H9 (cell line): ENCODE results near the gene METTL1. TPM values are rescaled to one million over a fixed set of nuclear protein-coding genes. Genes with fewer than 3 reads are reported as not detected.

ENCODE experiments used
- DNase-seq: peaks from one replicate; pipeline ENCODE4 v3.0.0-alpha.2; 2017
- H2AFZ ChIP-seq: one replicate; pipeline ENCODE4 v1.6.1; 2013; ENCODE audit warnings: mild to moderate bottlenecking, low read length, control low read depth, moderate library complexity
- H2AK5ac ChIP-seq: 2 replicates; pipeline ENCODE4 v1.6.1; 2013; ENCODE audit warnings: low read length, control low read depth, mixed read lengths; ENCODE audit not compliant: insufficient read length
- H2BK120ac ChIP-seq: one replicate; pipeline ENCODE4 v1.6.1; 2013; ENCODE audit warnings: low read depth, mild to moderate bottlenecking, low read length, control low read depth, inconsistent platforms; ENCODE audit not compliant: poor library complexity, severe bottlenecking
- H2BK12ac ChIP-seq: 2 replicates; pipeline ENCODE4 v1.6.1; 2013; ENCODE audit warnings: low read length, control low read depth, mixed read lengths, low read depth; ENCODE audit not compliant: insufficient read length
- H2BK15ac ChIP-seq: 2 replicates; pipeline ENCODE4 v1.6.1; 2013; ENCODE audit warnings: low read depth, low read length, control low read depth
- H2BK20ac ChIP-seq: one replicate; pipeline ENCODE4 v1.6.1; 2013; ENCODE audit warnings: low read depth, mild to moderate bottlenecking, low read length, control low read depth, inconsistent platforms; ENCODE audit not compliant: poor library complexity, severe bottlenecking
- H2BK5ac ChIP-seq: 2 replicates; pipeline ENCODE4 v1.6.1; 2013; ENCODE audit warnings: low read length, control low read depth, mixed read lengths; ENCODE audit not compliant: insufficient read length
- H3K14ac ChIP-seq: 2 replicates; pipeline ENCODE4 v1.6.1; 2013; ENCODE audit warnings: low read length, control low read depth; ENCODE audit not compliant: insufficient read depth
- H3K18ac ChIP-seq: 2 replicates; pipeline ENCODE4 v1.6.1; 2013; ENCODE audit warnings: low read depth, mild to moderate bottlenecking, mixed read lengths, low read length, control low read depth; ENCODE audit not compliant: insufficient read length
- H3K23ac ChIP-seq: 2 replicates; pipeline ENCODE4 v1.6.1; 2013; ENCODE audit warnings: low read length, control low read depth, mixed read lengths, low read depth; ENCODE audit not compliant: insufficient read length
- H3K23me2 ChIP-seq: 2 replicates; pipeline ENCODE4 v1.6.1; 2013; ENCODE audit warnings: low read depth, mild to moderate bottlenecking, mixed read lengths, low read length, control low read depth; ENCODE audit not compliant: insufficient read length, poor library complexity, severe bottlenecking
- H3K27ac ChIP-seq: 2 replicates; pipeline ENCODE4 v1.5.1; 2013; ENCODE audit warnings: low read length, control low read depth, mixed read lengths, low read depth; ENCODE audit not compliant: insufficient read length
- H3K27me3 ChIP-seq: 2 replicates; pipeline ENCODE4 v1.6.1; 2013; ENCODE audit warnings: low read length, control low read depth, inconsistent platforms; ENCODE audit not compliant: insufficient read depth
- H3K4ac ChIP-seq: 2 replicates; pipeline ENCODE4 v1.6.1; 2013; ENCODE audit warnings: low read depth, mild to moderate bottlenecking, control low read depth, inconsistent platforms, low read length, moderate library complexity
- H3K4me1 ChIP-seq: 2 replicates; pipeline ENCODE4 v1.6.1; 2013; ENCODE audit warnings: low read length, control low read depth, inconsistent platforms; ENCODE audit not compliant: insufficient read depth
- H3K4me2 ChIP-seq: 2 replicates; pipeline ENCODE4 v1.6.1; 2013; ENCODE audit warnings: low read length, control low read depth, mixed read lengths; ENCODE audit not compliant: insufficient read length, insufficient read depth
- H3K56ac ChIP-seq: 2 replicates; pipeline ENCODE4 v1.6.1; 2013; ENCODE audit warnings: low read depth, mild to moderate bottlenecking, mixed read lengths, low read length, control low read depth; ENCODE audit not compliant: insufficient read length
- H3K79me1 ChIP-seq: 2 replicates; pipeline ENCODE4 v1.6.1; 2013; ENCODE audit warnings: low read depth, mild to moderate bottlenecking, moderate library complexity, low read length, control low read depth, inconsistent platforms; ENCODE audit not compliant: insufficient read depth, poor library complexity, severe bottlenecking
- H3K79me2 ChIP-seq: 2 replicates; pipeline ENCODE4 v1.6.1; 2013; ENCODE audit warnings: low read length, control low read depth, inconsistent platforms; ENCODE audit not compliant: insufficient read depth
- H3K9ac ChIP-seq: 2 replicates; pipeline ENCODE4 v1.6.1; 2013; ENCODE audit warnings: low read length, control low read depth, mixed read lengths; ENCODE audit not compliant: insufficient read length; ENCODE audit errors: extremely low read depth
- H3K9me3 ChIP-seq: one replicate; pipeline ENCODE4 v1.6.1; 2013; ENCODE audit warnings: low read depth, low read length, inconsistent platforms; ENCODE audit not compliant: control insufficient read depth
- H3T11ph ChIP-seq: one replicate; pipeline ENCODE4 v1.6.1; 2013; ENCODE audit warnings: mild to moderate bottlenecking, low read length, control low read depth, inconsistent platforms
- H4K20me1 ChIP-seq: one replicate; pipeline ENCODE4 v1.6.1; 2013; ENCODE audit not compliant: control insufficient read depth, insufficient read length, insufficient read depth
- H4K5ac ChIP-seq: 2 replicates; pipeline ENCODE4 v1.6.1; 2013; ENCODE audit warnings: low read depth, mild to moderate bottlenecking, mixed read lengths, low read length, control low read depth; ENCODE audit not compliant: insufficient read length
- H4K8ac ChIP-seq: replicated peaks from 2 replicates; pipeline ENCODE4 v1.6.1; 2013; ENCODE audit warnings: low read length, control low read depth, mixed read lengths, low read depth; ENCODE audit not compliant: insufficient read length
- H4K91ac ChIP-seq: 2 replicates; pipeline ENCODE4 v1.6.1; 2013; ENCODE audit warnings: low read depth, mild to moderate bottlenecking, moderate library complexity, mixed read lengths, low read length, control low read depth; ENCODE audit not compliant: insufficient read length
- H3K27ac Mint-ChIP-seq, 3 experiments: 2 replicates in 2 of 3; 3 replicates in 1 of 3; pipeline ENCODE4 v1.8.0; 2020 to 2021; ENCODE audit warnings: mixed read lengths in 3 of 3, mild to moderate bottlenecking in 1 of 3, moderate library complexity in 1 of 3
- H3K27me3 Mint-ChIP-seq: 2 replicates; pipeline ENCODE4 v1.8.0; 2021; ENCODE audit warnings: low read depth, mild to moderate bottlenecking, moderate library complexity, mixed read lengths
- H3K36me3 Mint-ChIP-seq, 3 experiments: 2 replicates in 2 of 3; 3 replicates in 1 of 3; pipeline ENCODE4 v1.8.0; 2020 to 2021; ENCODE audit warnings: low read depth in 3 of 3, mixed read lengths in 3 of 3; ENCODE audit not compliant: insufficient read depth in 1 of 3
- H3K4me1 Mint-ChIP-seq, 2 experiments: 2 replicates each; pipeline ENCODE4 v1.8.0; 2020; ENCODE audit warnings: mixed read lengths in 2 of 2
- H3K4me3 Mint-ChIP-seq, 2 experiments: 2 replicates in 1 of 2; 3 replicates in 1 of 2; pipeline ENCODE4 v1.8.0; 2020 to 2021; ENCODE audit warnings: mild to moderate bottlenecking in 2 of 2, mixed read lengths in 2 of 2, moderate library complexity in 1 of 2
- H3K9me3 Mint-ChIP-seq, 2 experiments: 2 replicates in 1 of 2; 3 replicates in 1 of 2; pipeline ENCODE4 v1.8.0; 2020; ENCODE audit warnings: mild to moderate bottlenecking in 2 of 2, mixed read lengths in 2 of 2, moderate library complexity in 1 of 2
- CTCF ChIP-seq: fragments of 200-600 bp; sonication (generic); conservative IDR thresholded peaks from 3 replicates; pipeline ENCODE4 v1.8.0; 2021; ENCODE audit warnings: antibody characterized with exemption, mild to moderate bottlenecking
- WGBS: extraction: QIAGEN DNeasy Blood & Tissue Kit; methylation state at CpG from one replicate; pipeline ENCODE4 v1.1.7; 2013; ENCODE audit warnings: missing lambda C conversion rate, low lambda C conversion rate, mixed read lengths; ENCODE audit not compliant: insufficient read length; ENCODE audit errors: extremely low coverage; 5-methylcytosine and 5-hydroxymethylcytosine counted together
- total RNA-seq: library from RNA; stranded (reverse); gene quantifications from 2 replicates; pipeline ENCODE4 v1.2.1, GENCODE V29; 2021

METTL1 gene
- total RNA-seq, 1 experiment from 2014 or later: 58.4 TPM

- Histone ChIP-seq H4K8ac (no peak overlapping the region), H3K4me1 (peaks cover 2% of the 10 kb centered on the region; the same call in 1 of the 2 replicates), H2BK5ac (no peak overlapping the region), H3K14ac (no peak overlapping the region), H3K27ac (no peak overlapping the region), H3K56ac (no peak overlapping the region), H3K79me1 (no peaks in the 10 kb centered on the region), H2BK20ac (no peak overlapping the region), H2AFZ (no peak overlapping the region), H3K9ac (no peak overlapping the region), H3K18ac (no peak overlapping the region), H4K20me1 (no peaks in the 10 kb centered on the region), H2BK15ac (no peak overlapping the region), H2BK12ac (no peak overlapping the region), H2AK5ac (no peak overlapping the region), H3K23ac (no peak overlapping the region), H3K9me3 (no peaks in the 10 kb centered on the region), H2BK120ac (no peak overlapping the region), H3T11ph (no peak overlapping the region), H4K5ac (no peak overlapping the region), H3K4ac (no peak overlapping the region), H4K91ac (no peak overlapping the region), H3K4me2 (no peak overlapping the region), H3K23me2 (peaks cover 7% of the 10 kb centered on the region), H3K79me2 (no peaks in the 10 kb centered on the region), H3K27me3 (peaks cover 25% of the 10 kb centered on the region)
- Mint-ChIP-seq H3K36me3 (peaks cover 9 to 32% (median 28%) of the 10 kb centered on the region in 3 experiments; a peak in 6 of 7 replicates), H3K4me1 (peaks cover 22 to 24% of the 10 kb centered on the region in 2 experiments), H3K9me3 (no peaks in the 10 kb centered on the region), H3K27me3 (peaks cover 46% of the 10 kb centered on the region), H3K4me3 (no peak overlapping the region; a peak in 2 of 5 replicates), H3K27ac (no peak overlapping the region; a peak in 2 of 7 replicates)
- no CpG with 5 or more reads among the region's 2 CpGs for WGBS
- no peak for TF ChIP-seq CTCF
- DNase-seq: no peak
Measured at GRCh38 chr12:57743769-57744168, 28.1 kb downstream of the METTL1 start.
